T47D (cell line): ENCODE results near the gene C1QTNF7.

ENCODE experiments used
- DNase-seq, 2 experiments: peaks; one replicate each; pipeline versions ENCODE4 v3.0.0 to v3.0.0-alpha.2; 2011 to 2012; ENCODE audit warnings: low read depth in 1 of 2, low spot score in 1 of 2
- JUND ChIP-seq: IDR thresholded peaks from 2 replicates; pipeline ENCODE4 v1.6.1; 2012; ENCODE audit warnings: low read depth
- in situ Hi-C: cut with HindIII; loops from 2 replicates; pipeline ENCODE4 v1.10.0; 2016; ENCODE audit warnings: low sequenced_read_pairs, low pct_unique_long_range_greater_than_20kb

The C1QTNF7 gene

GRCh38 chr4:15444879-15445547 is 17.2 kb downstream of the C1QTNF7 start:
- TF ChIP-seq JUND, result no peak
- in situ Hi-C loops, result no loop called here
- peak in 1 of 2 experiments; percentile 38 for DNase-seq

DNA sequence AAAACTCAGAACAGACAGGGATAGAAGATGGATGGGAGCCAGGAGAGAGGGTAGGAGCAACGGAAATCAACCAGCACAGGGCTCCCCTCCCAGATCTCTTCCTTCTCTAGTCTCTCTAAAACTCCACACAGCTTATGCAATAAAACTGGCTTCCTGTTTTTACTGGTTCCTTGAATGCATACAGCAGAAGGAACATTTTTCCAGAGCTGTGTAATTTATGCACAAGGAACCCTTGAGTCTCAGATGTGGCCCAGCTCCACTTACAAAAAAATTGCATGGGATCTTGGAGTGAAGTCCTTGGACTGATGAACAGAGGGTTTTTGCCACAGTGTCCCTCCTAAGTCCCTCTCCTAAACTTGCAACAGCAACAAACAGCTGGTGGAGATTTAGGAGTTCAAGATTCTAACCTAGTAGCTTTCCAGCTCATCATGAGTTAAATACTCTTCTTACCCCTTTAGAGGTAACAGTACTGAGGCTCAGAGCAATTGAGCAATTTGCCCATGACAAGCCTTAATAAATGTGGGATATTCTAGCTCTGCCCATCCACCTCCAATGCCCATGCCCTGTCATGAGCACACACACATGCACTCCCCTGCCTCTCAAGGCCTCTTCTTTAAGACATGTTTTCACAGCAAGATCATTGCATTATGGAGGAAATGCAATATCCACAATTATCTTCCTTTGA is 23.5 kb downstream of the C1QTNF7 start:
- DNase-seq, result no peak
- no peak for TF ChIP-seq JUND
- in situ Hi-C loops, result no loop called here

DNA sequence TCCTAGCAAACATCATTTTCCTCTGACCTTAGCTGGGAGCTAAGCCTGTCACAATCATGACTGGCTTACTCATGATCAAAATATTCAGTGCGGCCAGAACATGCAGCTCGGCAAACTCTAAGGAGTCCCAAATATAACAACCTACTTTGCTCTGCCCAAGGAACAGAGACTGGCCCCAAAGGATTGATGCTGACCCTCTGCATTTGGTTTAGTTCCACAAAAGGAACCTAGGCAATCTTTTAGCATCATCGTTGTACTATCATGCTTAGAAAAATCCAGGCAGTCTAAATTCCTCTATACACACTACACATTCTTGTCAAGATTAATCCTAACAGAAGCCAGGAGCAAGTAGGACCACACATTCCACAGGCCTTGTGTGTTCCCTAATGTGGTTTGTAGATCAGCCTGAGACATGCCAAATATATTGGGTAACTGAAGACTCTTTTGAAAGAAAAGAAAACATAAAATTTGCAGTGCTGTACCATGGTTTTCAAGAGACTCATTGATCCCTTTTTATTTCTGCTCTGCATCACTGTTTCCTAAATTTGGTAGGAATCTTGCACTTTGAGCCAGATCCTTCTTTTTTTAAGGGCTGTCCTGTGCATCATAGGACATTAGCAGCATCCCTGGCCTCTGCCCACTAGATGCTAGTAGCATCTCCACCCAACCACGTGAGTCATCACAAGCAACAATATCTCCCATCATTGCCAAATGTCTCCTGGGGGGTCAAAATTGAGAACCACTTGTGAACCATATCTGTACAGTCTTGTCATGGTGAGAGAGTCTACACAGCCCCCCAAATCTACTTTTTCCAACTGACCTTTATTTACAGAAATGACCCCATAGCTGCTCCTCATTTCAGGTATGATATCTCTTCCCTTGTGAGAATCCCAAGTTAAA is 24.3 kb downstream of the C1QTNF7 start:
- in situ Hi-C loops, result no loop called here
- TF ChIP-seq JUND, result no peak
- no peak for DNase-seq

DNA sequence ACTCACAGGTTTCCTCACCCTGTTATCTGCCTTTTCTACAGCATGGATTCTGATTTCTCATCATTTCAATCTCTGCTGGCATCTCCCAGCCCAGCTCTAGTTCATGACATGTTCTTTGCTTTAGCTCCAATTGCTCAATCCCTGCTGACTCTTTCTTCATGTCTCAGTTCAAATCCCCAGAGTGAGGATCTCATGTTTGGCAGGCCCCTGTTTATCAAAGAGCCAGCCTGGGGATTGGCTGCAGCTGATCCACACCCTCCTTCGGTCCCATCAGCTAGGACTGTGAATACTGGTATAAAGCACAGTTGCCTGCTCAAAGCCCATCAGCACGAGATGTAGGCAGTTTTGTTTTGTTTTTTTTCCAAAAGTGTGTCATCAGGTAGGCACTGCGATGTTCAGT is 27.5 kb downstream of the C1QTNF7 start:
- no peak for TF ChIP-seq JUND
- DNase-seq, result no peak
- in situ Hi-C loops, result no loop called here

DNA sequence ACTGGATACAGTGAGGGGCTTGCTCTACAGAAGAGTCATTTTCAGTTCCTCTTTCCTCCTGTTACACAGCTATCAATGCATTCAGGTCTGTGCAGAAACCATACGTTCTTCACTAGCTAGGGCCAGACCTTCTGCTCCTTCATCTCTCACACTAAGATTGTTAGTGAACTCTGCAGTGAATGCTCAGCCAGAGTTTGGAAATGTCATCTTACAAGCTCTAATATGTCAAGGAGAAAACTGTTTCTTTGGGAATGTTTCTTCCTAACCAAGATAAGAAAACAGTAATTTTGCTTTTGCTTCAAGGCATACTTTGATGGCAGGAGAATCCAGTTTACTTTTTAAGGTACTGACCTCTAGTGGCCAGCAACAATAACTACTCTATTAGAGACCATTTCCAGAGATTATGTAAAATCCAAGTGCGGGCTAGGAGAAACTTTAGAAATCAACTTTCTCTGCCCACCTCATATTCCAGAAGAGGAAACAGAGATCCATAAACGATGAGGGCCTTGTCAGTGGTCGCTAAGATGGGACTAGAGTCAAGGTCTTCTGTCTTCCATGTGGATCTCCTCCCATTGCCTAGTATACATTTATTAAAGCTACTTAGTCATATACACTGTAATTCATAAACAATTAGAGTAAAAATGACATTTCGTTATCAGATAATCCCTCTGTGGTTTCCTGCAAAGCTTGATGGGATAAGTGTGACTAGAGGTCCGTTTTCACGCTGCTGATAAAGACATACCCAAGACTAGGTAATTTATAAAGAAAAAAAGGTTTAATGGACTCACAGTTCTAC is 29.8 kb downstream of the C1QTNF7 start:
- DNase-seq, result peak; percentile 16 to 37
- no peak for TF ChIP-seq JUND
- in situ Hi-C loops, result no loop called here

DNA sequence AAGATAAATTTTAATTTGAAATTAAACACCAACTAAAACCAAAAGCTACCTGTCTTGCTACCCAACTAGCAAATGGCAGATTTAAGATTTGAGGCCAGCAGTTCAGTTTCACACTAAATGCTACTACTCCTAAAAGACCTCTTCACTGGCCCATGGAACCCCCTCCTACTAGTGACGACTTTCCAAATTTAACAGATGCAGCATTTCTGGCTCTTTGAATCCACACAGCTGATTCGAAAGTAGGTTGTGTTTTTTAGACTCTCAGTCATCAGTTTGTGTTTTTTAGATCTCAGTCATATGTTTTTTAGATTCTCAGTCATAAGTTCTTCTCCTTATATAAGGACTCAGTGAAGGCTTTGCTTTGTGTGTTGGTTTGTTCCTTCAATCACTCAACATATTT is 30.8 kb downstream of the C1QTNF7 start:
- DNase-seq, result no peak
- in situ Hi-C loops, result no loop called here
- TF ChIP-seq JUND, result no peak

DNA sequence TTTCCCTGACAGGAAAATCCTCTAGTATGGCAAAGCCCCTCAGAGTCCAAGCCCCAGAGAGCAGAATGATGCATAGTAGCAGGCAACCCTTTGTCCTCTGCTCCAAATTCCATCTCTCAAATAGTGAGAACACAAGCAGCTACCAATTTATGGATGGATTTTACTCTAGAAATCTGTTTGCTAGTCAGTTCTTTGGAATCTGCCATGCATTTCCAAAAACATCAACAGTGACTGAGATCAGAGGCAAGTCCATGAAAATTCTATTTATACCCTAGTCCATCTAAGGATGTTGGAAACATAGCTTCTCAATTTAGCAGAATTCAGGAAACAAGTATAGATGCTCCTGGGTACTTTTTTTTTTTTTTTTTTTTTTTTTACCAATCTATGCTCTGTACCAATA is 31.9 kb downstream of the C1QTNF7 start:
- no peak for DNase-seq
- TF ChIP-seq JUND, result no peak
- in situ Hi-C loops, result no loop called here

DNA sequence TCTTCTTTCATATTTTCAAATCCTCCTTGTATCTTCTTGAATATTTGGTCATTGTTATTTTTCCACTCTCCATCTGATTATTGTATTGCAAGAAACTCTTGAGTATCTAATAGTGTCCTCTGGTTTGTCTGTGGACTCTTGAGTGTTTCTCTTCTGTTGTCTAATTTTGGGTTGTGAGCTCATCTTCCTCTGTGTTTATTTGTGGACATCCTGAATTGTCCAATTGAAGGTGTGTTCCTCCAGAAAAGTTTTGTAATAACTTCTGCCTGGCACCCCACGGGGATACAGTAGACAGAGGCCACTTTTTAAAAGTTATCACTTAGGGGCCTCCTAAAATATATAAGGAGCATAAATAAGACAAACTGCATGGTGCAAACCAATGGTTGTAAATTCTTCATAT is 38.8 kb downstream of the C1QTNF7 start:
- DNase-seq, result no peak
- in situ Hi-C loops, result no loop called here
- TF ChIP-seq JUND, result no peak

- peak; percentile 5 to 49 for DNase-seq
- in situ Hi-C loops, result no loop called here
- TF ChIP-seq JUND, result no peak
These were observed 41.7 kb downstream of the C1QTNF7 start, which contains the start of gene CC2D2A for GRCh38 chr4:15469402-15470127. TSS of gene CC2D2A (plus strand) at chr4:15469882. CDS start at chr4:15475933, 6,051 bp downstream.

GRCh38 chr4:15470128-15470475 is 42.3 kb downstream of the C1QTNF7 start:
- TF ChIP-seq JUND, result no peak

DNA sequence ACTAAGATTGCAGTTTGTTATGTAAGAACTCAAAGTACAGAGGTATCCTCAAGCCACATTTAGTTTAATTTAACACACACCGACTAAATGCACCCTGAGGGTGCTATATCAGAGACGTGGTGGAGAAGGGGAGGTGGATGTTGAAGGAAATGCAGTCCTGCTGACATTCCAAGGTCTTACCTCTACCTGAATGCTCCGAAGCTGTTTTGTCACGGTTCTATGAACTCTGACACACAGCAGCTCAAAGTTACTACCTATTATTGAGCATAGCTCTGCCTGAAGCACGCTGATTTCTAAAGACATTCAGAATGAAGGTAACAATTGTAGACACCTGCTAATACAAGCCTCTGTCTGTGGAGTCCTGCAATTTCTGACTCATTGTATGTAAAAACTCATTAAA is 48.6 kb downstream of the C1QTNF7 start:
- TF ChIP-seq JUND, result no peak
- in situ Hi-C loops, result no loop called here
- no peak for DNase-seq

More at GRCh38 chr4:15470128-15470475, 42.3 kb downstream of the C1QTNF7 start:
- in situ Hi-C loops, result no loop called here
- DNase-seq, result no peak

- in situ Hi-C loops, result no loop called here
- no peak for DNase-seq
- no peak for TF ChIP-seq JUND
These were observed 50.9 kb downstream of the C1QTNF7 start for GRCh38 chr4:15478724-15479088.
